ENCODE data around the gene ASH1L. TPM values are rescaled to one million over a fixed set of nuclear protein-coding genes. Genes with fewer than 3 reads are reported as not detected.

ASH1L gene
- polyA plus RNA-seq, 1 donor: 27.0 TPM

GRCh38 chr1:155327981-155328380, 234.6 kb downstream of the ASH1L start:
- no peak for DNase-seq (ENCODE audit: low read depth)

GRCh38 chr1:155326631-155327037, 236.0 kb downstream of the ASH1L start:
- DNase-seq (ENCODE audit: low read depth): no peak

GRCh38 chr1:155326020-155326526, 236.5 kb downstream of the ASH1L start:
- DNase-seq (ENCODE audit: low read depth): no peak

DNA sequence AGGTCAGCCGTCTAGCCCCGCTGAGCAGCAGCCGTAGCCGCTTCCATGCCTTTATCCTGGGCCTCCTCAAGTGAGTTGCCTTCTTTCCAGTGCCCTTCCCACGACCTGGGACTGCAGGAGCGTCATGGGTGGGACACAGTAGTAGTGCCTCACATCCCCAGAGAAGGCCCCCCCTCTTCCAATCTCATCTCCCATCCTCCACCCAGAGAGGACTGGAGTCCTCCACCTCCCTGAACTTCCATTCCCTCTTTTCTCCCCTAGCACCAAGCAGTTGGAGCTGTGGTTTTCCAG, 237.1 kb downstream of the ASH1L start:
- no peak for DNase-seq (ENCODE audit: low read depth)

DNA sequence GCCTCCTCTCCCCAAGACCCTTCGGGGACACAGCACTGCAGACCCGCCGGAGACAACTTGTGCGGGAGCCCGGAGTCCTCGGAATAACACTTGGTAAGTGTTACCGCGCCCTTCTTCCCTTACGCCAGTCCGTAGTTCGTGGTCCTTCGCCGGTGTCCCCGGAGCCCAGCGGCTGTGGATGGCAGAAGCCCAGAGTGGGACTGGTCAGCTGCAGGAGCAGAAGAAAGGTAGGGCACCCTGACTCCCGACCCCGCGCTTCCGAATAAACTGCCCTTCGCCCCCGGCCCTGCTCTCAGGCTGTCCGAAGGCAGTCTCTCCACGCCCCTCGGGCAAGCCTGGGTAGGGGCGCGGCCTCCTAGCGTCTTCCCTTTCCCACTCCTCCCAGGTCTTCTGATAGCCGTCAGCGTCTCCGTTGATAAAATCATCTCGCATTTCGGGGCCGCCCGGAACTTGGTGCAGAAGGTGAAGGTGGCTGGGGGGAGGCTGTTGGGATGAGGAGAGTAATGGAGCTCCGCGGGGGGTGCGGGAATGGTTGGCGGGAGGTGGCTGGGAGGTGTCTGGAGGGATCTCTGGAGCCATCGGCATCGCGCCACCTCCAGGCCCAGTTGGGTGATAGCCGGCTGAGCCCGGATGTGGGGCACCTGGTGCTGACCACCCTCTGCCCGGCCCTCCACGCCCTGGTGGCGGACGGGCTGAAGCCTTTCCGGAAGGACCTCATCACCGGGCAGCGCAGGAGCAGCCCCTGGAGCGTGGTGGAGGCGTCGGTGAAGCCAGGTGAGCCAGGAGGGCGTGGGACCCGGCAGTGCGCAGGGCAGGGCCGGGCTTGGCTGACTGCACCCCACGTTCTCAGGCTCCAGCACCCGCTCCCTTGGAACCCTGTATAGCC, 237.6 kb downstream of the ASH1L start:
- no peak for DNase-seq (ENCODE audit: low read depth)

GRCh38 chr1:155324037-155324716, 238.4 kb downstream of the ASH1L start:
- peak; percentile 79 for DNase-seq (ENCODE audit: low read depth)

DNA sequence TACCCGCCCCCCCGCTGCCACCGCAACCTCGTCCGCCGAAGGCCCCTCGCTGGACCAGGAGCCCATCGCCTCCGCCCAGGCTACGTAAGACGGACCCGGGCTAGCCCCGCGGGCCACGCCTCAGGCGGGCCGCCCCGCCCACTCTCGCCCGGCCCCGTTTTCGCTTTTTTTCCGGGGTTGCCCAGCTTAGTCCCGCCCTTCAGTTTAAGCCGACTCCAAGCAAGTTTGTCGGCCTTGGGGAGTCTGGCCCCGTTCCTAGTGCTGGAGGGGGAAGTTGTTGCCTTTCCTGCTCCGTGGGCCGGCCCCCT, 238.9 kb downstream of the ASH1L start:
- DNase-seq (ENCODE audit: low read depth): no peak

DNA sequence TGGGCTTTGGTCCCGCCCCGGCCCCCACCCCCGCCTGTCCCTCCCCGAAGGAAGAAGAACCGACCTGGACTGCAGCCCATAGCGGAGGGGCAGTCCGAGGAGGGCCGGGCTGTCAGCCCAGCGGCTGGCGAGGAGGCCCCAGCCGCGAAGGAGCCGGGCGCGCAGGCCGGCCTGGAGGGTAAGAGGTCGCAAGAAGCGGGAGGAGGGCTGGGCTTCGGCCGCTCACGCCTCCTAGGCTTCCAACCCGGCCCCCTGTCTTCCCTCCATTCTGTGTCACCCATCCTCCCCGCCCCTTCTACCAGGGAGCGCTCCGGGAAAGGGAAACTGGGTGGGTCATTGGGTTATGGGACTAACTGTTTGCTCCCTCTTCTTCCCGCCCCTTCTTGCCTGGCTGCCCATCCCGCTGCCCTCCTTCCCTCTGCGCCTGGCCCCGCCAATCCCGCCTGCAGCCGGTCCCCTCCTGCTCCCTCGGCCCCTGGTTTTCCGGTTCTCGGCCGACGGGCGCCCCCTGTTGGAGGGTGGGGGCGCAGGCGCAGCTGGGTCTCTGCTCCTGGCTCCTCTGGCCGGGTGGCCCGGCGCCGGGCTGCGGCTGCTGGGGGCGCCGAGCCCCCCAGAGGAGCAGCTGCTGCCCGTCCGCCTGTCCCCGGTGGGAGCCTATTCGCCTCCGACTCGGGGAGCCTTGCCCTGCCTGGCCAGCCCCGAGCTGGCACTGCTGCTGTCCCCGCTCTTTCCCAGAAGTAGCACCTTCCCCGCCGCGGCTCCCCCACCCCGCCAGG, 239.5 kb downstream of the ASH1L start:
- DNase-seq (ENCODE audit: low read depth): no peak

GRCh38 chr1:155322571-155322952, 240.0 kb downstream of the ASH1L start:
- no peak for DNase-seq (ENCODE audit: low read depth)

DNA sequence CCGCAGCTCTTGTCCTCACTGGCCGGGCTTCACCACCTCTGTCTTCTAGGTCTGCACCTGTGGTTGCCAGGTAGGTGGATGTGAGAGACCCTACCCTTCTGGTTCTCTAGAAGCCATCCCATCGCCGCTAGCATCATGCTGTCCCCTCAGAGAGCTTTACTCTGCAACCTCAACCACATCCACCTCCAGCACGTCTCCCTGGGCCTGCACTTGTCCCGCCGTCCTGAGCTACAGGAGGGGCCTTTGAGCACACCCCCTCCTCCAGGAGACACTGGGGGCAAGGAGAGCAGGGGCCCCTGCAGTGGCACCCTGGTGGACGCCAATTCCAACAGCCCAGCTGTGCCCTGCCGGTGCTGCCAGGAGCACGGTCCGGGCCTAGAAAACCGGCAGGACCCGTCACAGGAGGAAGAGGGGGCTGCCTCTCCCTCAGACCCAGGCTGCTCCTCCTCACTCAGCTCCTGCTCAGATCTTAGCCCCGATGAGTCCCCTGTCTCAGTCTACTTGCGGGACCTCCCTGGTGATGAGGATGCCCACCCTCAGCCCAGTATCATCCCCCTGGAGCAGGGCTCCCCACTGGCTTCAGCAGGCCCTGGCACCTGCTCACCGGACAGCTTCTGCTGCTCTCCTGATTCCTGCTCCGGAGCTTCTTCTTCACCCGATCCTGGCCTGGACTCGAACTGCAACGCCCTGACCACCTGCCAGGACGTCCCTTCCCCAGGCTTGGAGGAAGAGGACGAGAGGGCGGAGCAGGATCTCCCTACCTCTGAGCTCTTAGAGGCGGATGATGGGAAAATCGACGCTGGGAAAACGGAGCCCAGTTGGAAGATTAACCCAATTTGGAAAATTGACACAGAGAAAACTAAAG, 240.7 kb downstream of the ASH1L start:
- DNase-seq (ENCODE audit: low read depth): no peak

GRCh38 chr1:155320661-155321617, 241.7 kb downstream of the ASH1L start, which contains the start of gene RUSC1:
Gene RUSC1 (plus strand): TSS chr1:155320894. CDS start chr1:155321774, 880 bp downstream.
- peak; percentile 88 for DNase-seq (ENCODE audit: low read depth)

DNA sequence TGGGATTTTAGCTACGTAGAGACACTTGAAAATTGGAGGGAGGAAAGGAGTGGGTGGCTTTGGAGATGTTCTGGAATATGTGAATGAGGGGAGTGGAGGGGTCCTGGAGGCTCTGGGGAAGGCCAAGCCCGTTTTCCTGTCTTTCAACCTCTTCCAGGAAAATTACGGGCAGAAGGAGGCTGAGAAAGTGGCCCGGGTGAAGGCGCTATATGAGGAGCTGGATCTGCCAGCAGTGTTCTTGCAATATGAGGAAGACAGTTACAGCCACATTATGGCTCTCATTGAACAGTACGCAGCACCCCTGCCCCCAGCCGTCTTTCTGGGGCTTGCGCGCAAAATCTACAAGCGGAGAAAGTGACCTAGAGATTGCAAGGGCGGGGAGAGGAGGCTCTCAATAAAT, 242.4 kb downstream of the ASH1L start:
- no peak for DNase-seq (ENCODE audit: low read depth)

DNA sequence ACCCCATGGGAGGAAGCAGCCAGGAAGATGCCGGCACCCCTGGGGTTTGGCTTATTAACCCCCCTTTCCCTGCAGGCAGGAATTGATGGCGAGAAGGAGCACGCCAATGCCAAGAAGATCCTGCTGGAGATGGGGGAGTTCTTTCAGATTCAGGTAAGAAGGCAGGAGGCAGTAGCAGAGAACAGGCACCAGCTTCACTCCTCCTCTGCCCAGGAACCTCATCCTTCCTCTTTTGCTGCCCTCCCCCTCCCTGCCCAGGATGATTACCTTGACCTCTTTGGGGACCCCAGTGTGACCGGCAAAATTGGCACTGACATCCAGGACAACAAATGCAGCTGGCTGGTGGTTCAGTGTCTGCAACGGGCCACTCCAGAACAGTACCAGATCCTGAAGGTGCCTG, 243.1 kb downstream of the ASH1L start:
- no peak for DNase-seq (ENCODE audit: low read depth)

DNA sequence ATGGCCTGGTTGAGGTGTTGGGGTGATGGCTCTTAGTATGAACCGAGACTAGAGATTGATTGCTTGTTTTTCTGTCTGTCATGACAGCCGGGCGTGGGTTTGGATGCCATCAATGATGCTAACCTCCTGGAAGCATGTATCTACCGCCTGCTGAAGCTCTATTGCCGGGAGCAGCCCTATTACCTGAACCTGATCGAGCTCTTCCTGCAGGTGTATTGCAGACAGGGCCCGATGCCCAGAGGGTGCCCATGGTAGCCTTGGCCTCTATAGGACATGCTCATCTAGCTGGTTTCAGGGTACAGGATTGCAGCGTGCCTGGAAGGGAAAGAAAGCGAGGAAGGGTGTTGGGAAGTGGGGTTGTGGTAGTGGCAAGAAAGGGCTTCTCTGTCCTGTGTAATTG, 244.5 kb downstream of the ASH1L start:
- no peak for DNase-seq (ENCODE audit: low read depth)

GRCh38 chr1:155316922-155317321, 245.7 kb downstream of the ASH1L start:
- DNase-seq (ENCODE audit: low read depth): no peak

- no peak for DNase-seq (ENCODE audit: low read depth)
Observed at GRCh38 chr1:155313261-155313660, 249.3 kb downstream of the ASH1L start.

DNA sequence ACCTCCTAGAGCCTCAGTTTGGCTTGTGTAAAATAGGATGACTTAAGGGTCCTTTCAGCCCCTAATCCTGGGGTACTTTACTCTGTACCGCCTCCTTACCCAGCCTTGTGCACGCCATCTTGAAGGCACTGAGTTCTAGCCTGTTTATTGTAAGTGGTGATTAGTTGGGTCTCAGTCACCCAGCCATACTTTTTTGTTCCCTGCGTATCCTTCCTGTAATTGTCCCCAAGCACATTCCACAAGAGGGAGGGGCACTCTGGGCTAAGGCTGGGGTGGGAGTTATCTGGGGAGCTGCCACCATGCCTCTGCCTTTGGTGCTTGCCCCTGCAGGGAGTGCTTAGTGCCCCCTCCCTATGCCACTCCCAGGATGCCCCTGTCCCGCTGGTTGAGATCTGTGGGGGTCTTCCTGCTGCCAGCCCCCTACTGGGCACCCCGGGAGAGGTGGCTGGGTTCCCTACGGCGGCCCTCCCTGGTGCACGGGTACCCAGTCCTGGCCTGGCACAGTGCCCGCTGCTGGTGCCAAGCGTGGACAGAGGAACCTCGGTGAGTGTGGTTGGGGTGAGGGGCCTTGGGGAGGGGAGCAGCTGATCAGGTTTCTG, 253.1 kb downstream of the ASH1L start:
- no peak for DNase-seq (ENCODE audit: low read depth)

DNA sequence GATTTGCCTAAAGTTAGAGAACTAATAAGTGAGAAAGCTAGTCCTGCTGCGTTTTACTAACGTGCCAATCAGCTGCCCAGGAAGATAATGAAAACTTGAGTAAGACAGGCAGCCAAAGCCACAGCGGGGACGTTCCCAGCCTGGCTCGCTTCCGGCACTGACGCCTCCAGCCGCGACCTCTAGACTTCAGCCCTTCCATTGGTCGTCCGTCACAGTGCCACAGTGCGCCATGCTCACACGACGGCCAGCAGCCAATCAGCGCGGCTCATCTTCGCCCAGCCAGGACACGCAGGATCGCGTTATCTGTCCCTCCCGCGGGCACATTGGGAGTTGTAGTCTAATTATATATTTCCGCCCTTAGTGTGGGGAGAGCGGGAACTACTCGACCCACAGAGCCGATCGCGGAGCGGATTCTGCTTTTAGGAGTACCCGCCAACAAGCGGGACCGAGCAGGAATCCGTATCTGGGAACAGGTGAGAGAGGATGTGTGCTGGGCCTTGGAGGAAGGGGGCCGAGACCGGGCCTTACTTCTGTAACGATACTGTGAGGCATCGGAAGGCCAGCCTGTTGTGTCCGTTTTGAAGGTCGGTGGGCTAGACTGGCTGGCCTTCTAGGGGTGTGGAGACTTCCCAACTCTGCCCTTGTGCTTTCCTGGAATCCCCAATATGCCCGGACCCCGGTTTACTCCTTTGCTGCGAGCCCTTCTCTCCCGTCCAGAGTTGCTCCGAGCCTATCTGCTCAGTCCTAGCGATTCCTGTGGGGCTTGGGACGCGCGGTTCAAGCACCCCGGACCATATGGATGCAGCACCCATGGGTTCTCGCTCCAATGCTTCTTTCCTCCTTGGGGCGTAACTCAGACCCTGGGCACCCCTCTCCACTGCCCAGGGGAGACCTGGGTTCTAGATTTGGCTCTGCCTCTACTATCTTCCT, 253.8 kb downstream of the ASH1L start, which contains the start of gene FDPS:
Gene FDPS, plus strand, starts transcription at position 374 of the 930 bp plus-strand sequence. CDS start 924 bp downstream, outside the sequence.
- DNase-seq (ENCODE audit: low read depth): peak; percentile 98
